ENCODE data around the gene CHDH.

GRCh38 chr3:53791317-53791716 lies 54.9 kb downstream of the CHDH start:
- TF ChIP-seq, protein P1, sequence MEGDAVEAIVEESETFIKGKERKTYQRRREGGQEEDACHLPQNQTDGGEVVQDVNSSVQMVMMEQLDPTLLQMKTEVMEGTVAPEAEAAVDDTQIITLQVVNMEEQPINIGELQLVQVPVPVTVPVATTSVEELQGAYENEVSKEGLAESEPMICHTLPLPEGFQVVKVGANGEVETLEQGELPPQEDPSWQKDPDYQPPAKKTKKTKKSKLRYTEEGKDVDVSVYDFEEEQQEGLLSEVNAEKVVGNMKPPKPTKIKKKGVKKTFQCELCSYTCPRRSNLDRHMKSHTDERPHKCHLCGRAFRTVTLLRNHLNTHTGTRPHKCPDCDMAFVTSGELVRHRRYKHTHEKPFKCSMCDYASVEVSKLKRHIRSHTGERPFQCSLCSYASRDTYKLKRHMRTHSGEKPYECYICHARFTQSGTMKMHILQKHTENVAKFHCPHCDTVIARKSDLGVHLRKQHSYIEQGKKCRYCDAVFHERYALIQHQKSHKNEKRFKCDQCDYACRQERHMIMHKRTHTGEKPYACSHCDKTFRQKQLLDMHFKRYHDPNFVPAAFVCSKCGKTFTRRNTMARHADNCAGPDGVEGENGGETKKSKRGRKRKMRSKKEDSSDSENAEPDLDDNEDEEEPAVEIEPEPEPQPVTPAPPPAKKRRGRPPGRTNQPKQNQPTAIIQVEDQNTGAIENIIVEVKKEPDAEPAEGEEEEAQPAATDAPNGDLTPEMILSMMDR (IDR thresholded peaks at IDR 0.05) = no peak
- TF ChIP-seq POLR2A (IDR thresholded peaks at IDR 0.05) = no peak

Data from right lobe of liver (tissue), 4 donors.